A549 (cell line): Measurements from ENCODE around the gene L3MBTL4.

ENCODE experiments used
- CEBPB ChIP-seq, 2 experiments: fragments of >200 bp in 1 of 2; sonication (Bioruptor Twin) in 1 of 2; formaldehyde crosslinking in 1 of 2; IDR thresholded peaks; 2 replicates each; pipeline ENCODE4 v1.6.1; 2012 to 2016
- CHD2 ChIP-seq: fragments of 150-350 bp; IDR thresholded peaks from 2 replicates; pipeline ENCODE4 v1.6.1; 2014; ENCODE audit warnings: low read length; ENCODE audit not compliant: partially characterized antibody
- NR3C1 ChIP-seq: fragments of >200 bp; sonication (Bioruptor Twin); formaldehyde crosslinking; IDR thresholded peaks from 3 replicates; pipeline ENCODE4 v1.6.1; 2017
- POLR2AphosphoS2 ChIP-seq: conservative IDR thresholded peaks from 2 replicates; pipeline ENCODE4 v1.6.1; 2012; ENCODE audit warnings: low read length, improper control_type of control experiment, inconsistent platforms
- RFX5 ChIP-seq: fragments of 450-650 bp; IDR thresholded peaks from 2 replicates; pipeline ENCODE4 v1.7.1; 2014; ENCODE audit warnings: antibody characterized with exemption, mild to moderate bottlenecking, moderate library complexity
- TF ChIP-seq, protein P1 (sequence below): fragments of 250-450 bp; sonication (Bioruptor Pico); IDR thresholded peaks from 2 replicates; pipeline ENCODE4 v1.5.0; 2021; ENCODE audit warnings: mild to moderate bottlenecking, moderate library complexity, borderline replicate concordance
- TF ChIP-seq, protein P2 (sequence below): fragments of >200 bp; sonication (Bioruptor Twin); formaldehyde crosslinking; IDR thresholded peaks from 3 replicates; pipeline ENCODE4 v1.5.1; 2016

DNA sequence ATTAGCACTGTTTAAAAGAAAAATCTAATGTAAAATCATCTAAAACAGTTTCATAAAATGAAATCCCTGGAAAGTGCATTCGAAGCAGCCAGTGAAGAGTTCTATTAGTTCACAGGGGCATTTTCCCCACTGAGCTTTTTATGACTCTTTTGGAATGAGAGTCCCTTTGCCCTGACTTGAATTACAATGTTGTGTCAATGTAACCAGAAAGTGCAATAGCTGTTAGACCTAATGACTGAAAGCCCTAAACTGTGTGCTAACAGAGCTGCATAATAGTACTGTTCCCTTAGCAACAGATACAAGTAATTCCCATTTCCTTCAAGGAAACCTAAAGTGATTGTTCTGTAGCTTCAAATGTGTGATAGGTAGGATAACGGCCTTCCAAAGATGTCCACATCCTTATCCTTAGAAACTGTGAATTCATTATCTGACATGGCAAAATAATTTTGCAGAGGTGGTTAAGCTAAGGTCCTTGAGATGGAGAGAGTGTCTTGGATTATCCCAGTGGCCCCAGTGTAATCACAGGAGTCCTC, 134.4 kb downstream of the L3MBTL4 start:
- TF ChIP-seq NR3C1 (no peak), CHD2 (no peak), POLR2AphosphoS2 (no peak), CEBPB (IDR thresholded peaks at IDR 0.05) (no peak), RFX5 (no peak)
- TF ChIP-seq, protein P1, sequence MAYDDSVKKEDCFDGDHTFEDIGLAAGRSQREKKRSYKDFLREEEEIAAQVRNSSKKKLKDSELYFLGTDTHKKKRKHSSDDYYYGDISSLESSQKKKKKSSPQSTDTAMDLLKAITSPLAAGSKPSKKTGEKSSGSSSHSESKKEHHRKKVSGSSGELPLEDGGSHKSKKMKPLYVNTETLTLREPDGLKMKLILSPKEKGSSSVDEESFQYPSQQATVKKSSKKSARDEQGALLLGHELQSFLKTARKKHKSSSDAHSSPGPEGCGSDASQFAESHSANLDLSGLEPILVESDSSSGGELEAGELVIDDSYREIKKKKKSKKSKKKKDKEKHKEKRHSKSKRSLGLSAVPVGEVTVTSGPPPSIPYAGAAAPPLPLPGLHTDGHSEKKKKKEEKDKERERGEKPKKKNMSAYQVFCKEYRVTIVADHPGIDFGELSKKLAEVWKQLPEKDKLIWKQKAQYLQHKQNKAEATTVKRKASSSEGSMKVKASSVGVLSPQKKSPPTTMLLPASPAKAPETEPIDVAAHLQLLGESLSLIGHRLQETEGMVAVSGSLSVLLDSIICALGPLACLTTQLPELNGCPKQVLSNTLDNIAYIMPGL (CRISPR knock-in tag): no peak
- TF ChIP-seq, protein P2, sequence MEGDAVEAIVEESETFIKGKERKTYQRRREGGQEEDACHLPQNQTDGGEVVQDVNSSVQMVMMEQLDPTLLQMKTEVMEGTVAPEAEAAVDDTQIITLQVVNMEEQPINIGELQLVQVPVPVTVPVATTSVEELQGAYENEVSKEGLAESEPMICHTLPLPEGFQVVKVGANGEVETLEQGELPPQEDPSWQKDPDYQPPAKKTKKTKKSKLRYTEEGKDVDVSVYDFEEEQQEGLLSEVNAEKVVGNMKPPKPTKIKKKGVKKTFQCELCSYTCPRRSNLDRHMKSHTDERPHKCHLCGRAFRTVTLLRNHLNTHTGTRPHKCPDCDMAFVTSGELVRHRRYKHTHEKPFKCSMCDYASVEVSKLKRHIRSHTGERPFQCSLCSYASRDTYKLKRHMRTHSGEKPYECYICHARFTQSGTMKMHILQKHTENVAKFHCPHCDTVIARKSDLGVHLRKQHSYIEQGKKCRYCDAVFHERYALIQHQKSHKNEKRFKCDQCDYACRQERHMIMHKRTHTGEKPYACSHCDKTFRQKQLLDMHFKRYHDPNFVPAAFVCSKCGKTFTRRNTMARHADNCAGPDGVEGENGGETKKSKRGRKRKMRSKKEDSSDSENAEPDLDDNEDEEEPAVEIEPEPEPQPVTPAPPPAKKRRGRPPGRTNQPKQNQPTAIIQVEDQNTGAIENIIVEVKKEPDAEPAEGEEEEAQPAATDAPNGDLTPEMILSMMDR: no peak
